Endothelial cell of umbilical vein (primary cell): Measurements from ENCODE around the gene MYH11. TPM values are rescaled to one million over a fixed set of nuclear protein-coding genes. Genes with fewer than 3 reads are reported as not detected.

Experiments used
- BruUV-seq: library from RNA; stranded (reverse); fragments of 400-500 nt; replicated peaks from 2 replicates; lab custom pipeline; 2021; lab: Mats Ljungman, UMichigan
- CTCF ChIA-PET: fragments of 300-600, 350-600 bp; sonication (Branson Sonifier 250); formaldehyde crosslinking; loops from one replicate; lab custom pipeline; 2021; ENCODE audit warnings: antibody characterized with exemption, inconsistent platforms; lab: Charles Lee
- POLR2A ChIA-PET: fragments of 300-600, 350-600 bp; sonication (Branson Sonifier 250); formaldehyde crosslinking; loops from one replicate; lab custom pipeline; 2021; ENCODE audit warnings: antibody characterized with exemption, inconsistent platforms; lab: Charles Lee
- DNase-seq: peaks from one replicate; pipeline ENCODE4 v3.0.0-alpha.2; 2011; ENCODE audit warnings: low read depth, low spot score
- FAIRE-seq: peaks from 2 replicates; lab custom pipeline; 2011; peaks lifted over from hg19 to GRCh38; lab: Jason Lieb, UNC
- H2AFZ ChIP-seq: 2 replicates; pipeline ENCODE4 v1.6.0; 2012; ENCODE audit warnings: low read depth, low read length, control low read depth, inconsistent platforms
- H3K27ac ChIP-seq: 2 replicates; pipeline ENCODE4 v1.5.1; 2011; ENCODE audit warnings: low read depth, mild to moderate bottlenecking, control low read depth, low read length, moderate library complexity; ENCODE audit not compliant: insufficient read depth
- H3K27me3 ChIP-seq, 2 experiments: 2 replicates each; pipeline versions ENCODE4 v1.6.0 to v1.6.1; 2011; ENCODE audit warnings: low read length in 2 of 2, mixed read lengths in 1 of 2; ENCODE audit not compliant: control insufficient read depth in 2 of 2, insufficient read depth in 2 of 2
- H3K36me3 ChIP-seq, 2 experiments: 2 replicates in 1 of 2; 3 replicates in 1 of 2; pipeline ENCODE4 v1.5.1; 2011; ENCODE audit warnings: low read length in 2 of 2, mild to moderate bottlenecking in 1 of 2, moderate library complexity in 1 of 2; ENCODE audit not compliant: control insufficient read depth in 2 of 2, insufficient read depth in 2 of 2; ENCODE audit errors: extremely low read depth in 1 of 2
- H3K4me1 ChIP-seq: 3 replicates; pipeline ENCODE4 v1.5.1; 2011; ENCODE audit warnings: mild to moderate bottlenecking, low read length; ENCODE audit not compliant: control insufficient read depth, insufficient read depth; ENCODE audit errors: extremely low read depth
- H3K4me2 ChIP-seq: 2 replicates; pipeline ENCODE4 v1.6.1; 2011; ENCODE audit warnings: low read length, control low read depth, mixed read lengths; ENCODE audit not compliant: insufficient read depth
- H3K4me3 ChIP-seq, 3 experiments: fragments of 200-600 bp in 1 of 3; sonication (generic), shearing (Covaris generic) in 1 of 3; replicated peaks in 1 of 3; 2 replicates each; pipeline ENCODE4 v1.5.1; 2011 to 2016; ENCODE audit warnings: control low read depth in 3 of 3, low read length in 3 of 3, mild to moderate bottlenecking in 2 of 3, inconsistent platforms in 1 of 3, low read depth in 1 of 3, moderate library complexity in 1 of 3; ENCODE audit not compliant: insufficient read depth in 1 of 3
- H3K79me2 ChIP-seq: 2 replicates; pipeline ENCODE4 v1.6.0; 2012; ENCODE audit warnings: low read length, inconsistent platforms; ENCODE audit not compliant: control insufficient read depth, insufficient read depth
- H3K9ac ChIP-seq: replicated peaks from 2 replicates; pipeline ENCODE3; 2011; ENCODE audit warnings: low read length, control low read depth; ENCODE audit not compliant: insufficient read depth; ENCODE audit errors: extremely low read depth
- H3K9me1 ChIP-seq: replicated peaks from 3 replicates; pipeline ENCODE4 v1.6.0; 2011; ENCODE audit warnings: mild to moderate bottlenecking, low read length; ENCODE audit not compliant: control insufficient read depth, insufficient read depth; ENCODE audit errors: extremely low read depth
- H3K9me3 ChIP-seq: replicated peaks from 2 replicates; pipeline ENCODE4 v1.5.1; 2012; ENCODE audit warnings: low read length, inconsistent platforms; ENCODE audit not compliant: control insufficient read depth, insufficient read depth
- H4K20me1 ChIP-seq: replicated peaks from 2 replicates; pipeline ENCODE3; 2011; ENCODE audit warnings: mild to moderate bottlenecking, low read length; ENCODE audit not compliant: control insufficient read depth, insufficient read depth; ENCODE audit errors: extremely low read depth
- CTCF ChIP-seq, 2 donors: IDR thresholded peaks; 1 replicate in 1 of 2; 2 replicates in 1 of 2; pipeline ENCODE4 v1.5.1; 2011; ENCODE audit warnings: low read length in 2 of 2, mild to moderate bottlenecking in 2 of 2, moderate library complexity in 2 of 2, control low read depth in 1 of 2, inconsistent platforms in 1 of 2, low read depth in 1 of 2; ENCODE audit not compliant: insufficient read depth in 1 of 2; ENCODE audit errors: extremely low read depth in 1 of 2
- EZH2 ChIP-seq: IDR thresholded peaks from 2 replicates; pipeline ENCODE4 v1.6.1; 2012; ENCODE audit warnings: borderline replicate concordance, low read depth, mild to moderate bottlenecking, moderate library complexity, low read length, inconsistent platforms; ENCODE audit not compliant: severe bottlenecking
- FOS ChIP-seq: IDR thresholded peaks from 2 replicates; pipeline ENCODE4 v1.6.1; 2011; ENCODE audit warnings: mild to moderate bottlenecking, low read length, moderate library complexity, borderline replicate concordance; ENCODE audit not compliant: insufficient read depth
- GATA2 ChIP-seq: IDR thresholded peaks from 2 replicates; pipeline ENCODE4 v1.7.0; 2011; ENCODE audit warnings: low read depth, mild to moderate bottlenecking, moderate library complexity, mixed read lengths, low read length; ENCODE audit not compliant: insufficient read length, insufficient read depth
- JUN ChIP-seq: IDR thresholded peaks from 2 replicates; pipeline ENCODE4 v1.6.1; 2011; ENCODE audit warnings: borderline replicate concordance, low read depth; ENCODE audit not compliant: insufficient read length, insufficient read depth
- MAX ChIP-seq: IDR thresholded peaks from 2 replicates; pipeline ENCODE4 v1.6.1; 2011; ENCODE audit not compliant: insufficient read depth, insufficient read length
- MYC ChIP-seq: IDR thresholded peaks from one replicate; pipeline ENCODE4 v1.6.1; 2011; ENCODE audit warnings: mild to moderate bottlenecking, low read depth, low read length
- POLR2A ChIP-seq: IDR thresholded peaks from 2 replicates; pipeline ENCODE4 v1.6.1; 2012; ENCODE audit warnings: low read depth, mild to moderate bottlenecking, control low read depth, low read length
- POLR2AphosphoS5 ChIP-seq: IDR thresholded peaks from 2 replicates; pipeline ENCODE4 v1.6.1; 2012; ENCODE audit warnings: low read depth, mild to moderate bottlenecking, control low read depth, low read length, moderate library complexity; ENCODE audit not compliant: insufficient read depth
- dilution Hi-C: fragments of 300-500 bp; cut with MboI; formaldehyde crosslinking; loops from one replicate; pipeline ENCODE4 v1.15.0; 2019; ENCODE audit warnings: low sequenced_read_pairs; ENCODE audit not compliant: extremely low pct_ligation_motif_present
- intact Hi-C: fragments of 100-400 bp; cut with micrococcal nuclease; formaldehyde crosslinking; loops from one replicate; pipeline ENCODE4 v1.10.0; 2022
- polyA plus RNA-seq, 4 experiments: library from polyadenylated mRNA; depleted of rRNA in 3 of 4; stranded (reverse) in 3 of 4; unstranded in 1 of 4; fragments of >200 nt; gene quantifications; 2 replicates each; pipeline versions ENCODE4 v1.2.1 to v1.2.3, GENCODE V29; 2011 to 2012; ENCODE audit warnings: missing spikeins in 1 of 4
- total RNA-seq: library from RNA; stranded (reverse); gene quantifications from 2 replicates; pipeline ENCODE4 v1.2.3, GENCODE V29; 2021

Gene MYH11
- total and polyA plus RNA-seq, 2 donors (not counting 3 experiments of a cell fraction or from before 2014, with no cell fraction given), result not detected

- ChIA-PET POLR2A (no interaction called here), CTCF (interaction anchor here (1.0 to 1.9 kb wide), 2 partner anchors 19 kb away, joined by 4 to 6 read pairs; no protein-coding TSS in a partner anchor)
- Histone ChIP-seq H3K27me3 (no peaks in the 10 kb centered on the region), H4K20me1 (no peaks in the 10 kb centered on the region), H3K4me3 (no peak overlapping the region), H3K9ac (no peak overlapping the region), H3K9me3 (no peaks in the 10 kb centered on the region), H3K4me1 (no peaks in the 10 kb centered on the region), H3K9me1 (no peaks in the 10 kb centered on the region), H3K27ac (no peak overlapping the region), H2AFZ (no peak overlapping the region), H3K79me2 (no peaks in the 10 kb centered on the region), H3K36me3 (no peaks in the 10 kb centered on the region), H3K4me2 (no peak overlapping the region)
- dilution Hi-C loops, result no loop called here
- TF ChIP-seq FOS (no peak), POLR2A (no peak), MAX (no peak), CTCF (IDR thresholded peaks at IDR 0.05; ENCODE audit: extremely low read depth in 1 of 2, insufficient read depth in 1 of 2, low read depth in 1 of 2, low read length in 2 of 2) (no peak)
- FAIRE-seq, result no peak
- intact Hi-C loops, result no loop called here
- no TSS peak for BruUV-seq
- no peak for DNase-seq
Observed at GRCh38 chr16:15737140-15737644, 119.6 kb downstream of the MYH11 start.

- no peak for FAIRE-seq
Observed at GRCh38 chr16:15736529-15736928, 120.3 kb downstream of the MYH11 start.

More at GRCh38 chr16:15736529-15736928, 120.3 kb downstream of the MYH11 start:
- POLR2A ChIA-PET, result no interaction called here
- CTCF ChIA-PET, result interaction anchor here (1.0 kb wide), 1 partner anchor 20 kb away, joined by 4 read pairs; no protein-coding TSS in a partner anchor
- no peak overlapping the region for H3K27ac ChIP-seq
- no peak overlapping the region for H3K4me2 ChIP-seq
- no peaks in the 10 kb centered on the region for H3K4me1 ChIP-seq
- no peaks in the 10 kb centered on the region for H4K20me1 ChIP-seq
- no peaks in the 10 kb centered on the region for H3K79me2 ChIP-seq
- H3K27me3 ChIP-seq, result no peaks in the 10 kb centered on the region
- H3K4me3 ChIP-seq, result no peak overlapping the region
- intact Hi-C loops (no loop called here), dilution Hi-C loops (no loop called here)
- DNase-seq, result no peak
- no peaks in the 10 kb centered on the region for H3K36me3 ChIP-seq
- H3K9me1 ChIP-seq, result no peaks in the 10 kb centered on the region
- H2AFZ ChIP-seq, result no peak overlapping the region
- no peaks in the 10 kb centered on the region for H3K9me3 ChIP-seq
- no peak overlapping the region for H3K9ac ChIP-seq
- BruUV-seq, result no TSS peak
- TF ChIP-seq POLR2AphosphoS5 (no peak), EZH2 (no peak), CTCF (IDR thresholded peaks at IDR 0.05; ENCODE audit: extremely low read depth in 1 of 2, insufficient read depth in 1 of 2, low read depth in 1 of 2, low read length in 2 of 2) (no peak), FOS (no peak), POLR2A (no peak), JUN (no peak), MYC (no peak), MAX (no peak), GATA2 (no peak)
